ENCODE data around the gene GDPD5.

GDPD5 gene

DNA sequence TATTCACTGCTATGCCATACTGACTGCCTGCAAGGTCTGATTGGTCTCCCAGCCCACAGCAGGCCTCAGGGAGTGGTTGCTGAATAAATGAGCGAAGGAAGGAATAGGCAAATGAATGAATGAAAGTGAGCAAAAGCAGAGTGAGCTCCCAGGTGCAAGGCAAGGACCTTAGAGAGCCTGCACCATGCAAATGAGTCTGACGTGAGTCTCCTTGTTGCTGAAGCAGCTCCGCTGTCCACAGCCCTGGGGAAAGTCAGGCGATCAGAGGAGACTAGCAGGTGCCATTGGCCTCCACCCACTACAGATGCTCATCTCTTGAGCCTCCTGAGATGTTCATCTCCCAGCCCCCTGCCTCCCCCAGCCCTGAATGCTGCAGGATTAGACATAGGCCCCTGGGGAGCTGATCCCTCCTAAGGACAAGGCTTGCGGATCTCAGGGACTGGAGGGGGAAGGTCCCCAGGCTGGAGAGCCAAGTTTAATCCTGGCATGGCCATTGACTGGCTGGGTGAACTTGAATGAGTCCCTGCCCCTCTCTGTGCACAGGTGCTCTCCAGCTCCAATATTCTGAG, 22.1 kb downstream of the GDPD5 start:
- TF ChIP-seq, protein P1, sequence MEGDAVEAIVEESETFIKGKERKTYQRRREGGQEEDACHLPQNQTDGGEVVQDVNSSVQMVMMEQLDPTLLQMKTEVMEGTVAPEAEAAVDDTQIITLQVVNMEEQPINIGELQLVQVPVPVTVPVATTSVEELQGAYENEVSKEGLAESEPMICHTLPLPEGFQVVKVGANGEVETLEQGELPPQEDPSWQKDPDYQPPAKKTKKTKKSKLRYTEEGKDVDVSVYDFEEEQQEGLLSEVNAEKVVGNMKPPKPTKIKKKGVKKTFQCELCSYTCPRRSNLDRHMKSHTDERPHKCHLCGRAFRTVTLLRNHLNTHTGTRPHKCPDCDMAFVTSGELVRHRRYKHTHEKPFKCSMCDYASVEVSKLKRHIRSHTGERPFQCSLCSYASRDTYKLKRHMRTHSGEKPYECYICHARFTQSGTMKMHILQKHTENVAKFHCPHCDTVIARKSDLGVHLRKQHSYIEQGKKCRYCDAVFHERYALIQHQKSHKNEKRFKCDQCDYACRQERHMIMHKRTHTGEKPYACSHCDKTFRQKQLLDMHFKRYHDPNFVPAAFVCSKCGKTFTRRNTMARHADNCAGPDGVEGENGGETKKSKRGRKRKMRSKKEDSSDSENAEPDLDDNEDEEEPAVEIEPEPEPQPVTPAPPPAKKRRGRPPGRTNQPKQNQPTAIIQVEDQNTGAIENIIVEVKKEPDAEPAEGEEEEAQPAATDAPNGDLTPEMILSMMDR (IDR thresholded peaks at IDR 0.05; ENCODE audit: low read depth, low read length) = no peak
- no peak overlapping the region for H3K4me3 ChIP-seq (ENCODE audit: low read depth, low read length)

DNA sequence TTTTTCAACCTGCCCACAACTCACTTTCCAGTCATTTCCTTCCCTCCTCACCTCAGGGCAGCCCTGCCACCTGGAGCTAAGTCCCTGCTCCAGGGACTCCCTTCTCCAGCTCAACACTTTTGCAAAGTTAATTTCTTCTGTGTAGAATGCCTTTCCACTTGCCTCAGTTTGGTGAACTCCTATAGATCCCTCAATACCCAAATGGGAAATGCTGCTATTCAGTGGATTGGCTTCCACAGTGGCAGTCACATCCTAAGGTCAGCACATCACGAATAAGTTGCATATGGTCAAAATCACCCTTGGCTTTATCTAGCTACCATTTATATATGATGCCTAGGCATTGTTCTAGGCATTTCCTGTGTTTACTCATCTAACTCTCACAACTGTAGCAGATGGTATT, 23.6 kb downstream of the GDPD5 start:
- TF ChIP-seq, protein P1 (IDR thresholded peaks at IDR 0.05; ENCODE audit: low read depth, low read length) = no peak
- H3K4me3 ChIP-seq (ENCODE audit: low read depth, low read length) = no peak overlapping the region

DNA sequence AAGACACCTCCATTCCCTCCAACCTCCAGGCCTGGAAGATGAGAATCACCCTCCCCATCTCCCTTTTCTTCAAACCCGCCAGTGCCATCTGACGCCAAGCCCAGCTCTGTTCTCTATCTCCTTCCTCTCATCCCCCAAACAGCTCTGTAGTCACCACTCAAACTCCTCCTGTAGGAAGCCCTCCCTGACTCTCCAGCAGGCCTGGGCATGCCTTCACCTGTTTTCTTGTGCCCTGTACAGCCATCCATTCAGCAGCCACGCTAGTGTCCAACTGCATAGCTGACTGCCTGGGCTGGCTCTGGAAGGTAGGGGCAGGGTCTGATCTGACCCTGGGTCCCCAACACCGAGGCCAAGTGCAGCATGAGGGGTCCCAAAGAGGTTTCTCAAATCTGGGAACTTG, 25.0 kb downstream of the GDPD5 start:
- TF ChIP-seq, protein P1 (IDR thresholded peaks at IDR 0.05; ENCODE audit: low read depth, low read length) = no peak

GRCh38 chr11:75499423-75500190, 26.1 kb downstream of the GDPD5 start:
- TF ChIP-seq, protein P1 (IDR thresholded peaks at IDR 0.05; ENCODE audit: low read depth, low read length) = no peak
- H3K4me3 ChIP-seq (ENCODE audit: low read depth, low read length) = no peak overlapping the region

More for the DNA sequence above, 25.0 kb downstream of the GDPD5 start:
- H3K4me3 ChIP-seq (ENCODE audit: low read depth, low read length) = no peak overlapping the region

DNA sequence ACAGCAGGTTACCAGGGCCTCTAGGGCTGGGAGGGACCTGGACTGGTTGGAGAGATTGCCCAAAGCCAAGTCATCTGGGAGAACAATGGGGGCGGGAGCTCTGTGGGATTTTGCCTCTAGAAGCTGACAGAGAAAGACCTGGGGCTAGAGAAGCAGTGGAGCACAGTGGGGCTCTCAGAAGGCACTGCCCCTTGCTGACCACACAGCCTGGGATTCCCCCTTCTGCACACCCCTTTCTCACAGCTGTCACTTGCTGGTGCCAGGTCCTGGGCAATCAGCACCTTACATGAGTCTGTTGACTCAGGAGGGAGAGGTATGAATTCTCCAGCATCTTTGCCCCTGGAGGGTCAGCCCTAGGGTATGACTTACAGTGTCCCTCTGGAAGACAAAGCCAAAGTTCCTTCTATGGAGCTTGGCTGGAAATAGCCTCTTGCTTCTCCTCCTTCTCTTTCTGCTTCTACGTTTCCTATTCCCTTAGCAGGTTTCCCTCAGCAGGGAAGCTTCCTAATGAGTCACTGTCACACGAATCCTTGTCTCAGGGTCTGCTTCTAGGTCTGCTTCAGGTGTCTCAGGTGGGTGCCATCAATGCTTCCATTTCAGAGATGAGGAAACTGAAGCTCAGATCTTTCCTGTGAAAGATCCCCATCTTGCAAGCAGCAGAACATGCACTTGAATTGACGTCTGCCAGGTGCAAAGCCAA, 27.0 kb downstream of the GDPD5 start:
- TF ChIP-seq, protein P1 (IDR thresholded peaks at IDR 0.05; ENCODE audit: low read depth, low read length) = no peak
- H3K4me3 ChIP-seq (ENCODE audit: low read depth, low read length) = no peak overlapping the region

GRCh38 chr11:75497788-75498409, 27.8 kb downstream of the GDPD5 start:
- TF ChIP-seq, protein P1 (IDR thresholded peaks at IDR 0.05; ENCODE audit: low read depth, low read length) = no peak
- H3K4me3 ChIP-seq (ENCODE audit: low read depth, low read length) = no peak overlapping the region
